Stimulated activated CD4-positive, alpha-beta T cell treated with anti-CD3 and anti-CD28 coated beads, Interleukin-4, amount 100 ng/mL, for 1 hour (primary cell): ENCODE results near the gene DSP.

ENCODE experiments used
- DNase-seq: peaks from one replicate; pipeline ENCODE4 v3.0.0-alpha.2; 2020

Gene DSP, protein sequence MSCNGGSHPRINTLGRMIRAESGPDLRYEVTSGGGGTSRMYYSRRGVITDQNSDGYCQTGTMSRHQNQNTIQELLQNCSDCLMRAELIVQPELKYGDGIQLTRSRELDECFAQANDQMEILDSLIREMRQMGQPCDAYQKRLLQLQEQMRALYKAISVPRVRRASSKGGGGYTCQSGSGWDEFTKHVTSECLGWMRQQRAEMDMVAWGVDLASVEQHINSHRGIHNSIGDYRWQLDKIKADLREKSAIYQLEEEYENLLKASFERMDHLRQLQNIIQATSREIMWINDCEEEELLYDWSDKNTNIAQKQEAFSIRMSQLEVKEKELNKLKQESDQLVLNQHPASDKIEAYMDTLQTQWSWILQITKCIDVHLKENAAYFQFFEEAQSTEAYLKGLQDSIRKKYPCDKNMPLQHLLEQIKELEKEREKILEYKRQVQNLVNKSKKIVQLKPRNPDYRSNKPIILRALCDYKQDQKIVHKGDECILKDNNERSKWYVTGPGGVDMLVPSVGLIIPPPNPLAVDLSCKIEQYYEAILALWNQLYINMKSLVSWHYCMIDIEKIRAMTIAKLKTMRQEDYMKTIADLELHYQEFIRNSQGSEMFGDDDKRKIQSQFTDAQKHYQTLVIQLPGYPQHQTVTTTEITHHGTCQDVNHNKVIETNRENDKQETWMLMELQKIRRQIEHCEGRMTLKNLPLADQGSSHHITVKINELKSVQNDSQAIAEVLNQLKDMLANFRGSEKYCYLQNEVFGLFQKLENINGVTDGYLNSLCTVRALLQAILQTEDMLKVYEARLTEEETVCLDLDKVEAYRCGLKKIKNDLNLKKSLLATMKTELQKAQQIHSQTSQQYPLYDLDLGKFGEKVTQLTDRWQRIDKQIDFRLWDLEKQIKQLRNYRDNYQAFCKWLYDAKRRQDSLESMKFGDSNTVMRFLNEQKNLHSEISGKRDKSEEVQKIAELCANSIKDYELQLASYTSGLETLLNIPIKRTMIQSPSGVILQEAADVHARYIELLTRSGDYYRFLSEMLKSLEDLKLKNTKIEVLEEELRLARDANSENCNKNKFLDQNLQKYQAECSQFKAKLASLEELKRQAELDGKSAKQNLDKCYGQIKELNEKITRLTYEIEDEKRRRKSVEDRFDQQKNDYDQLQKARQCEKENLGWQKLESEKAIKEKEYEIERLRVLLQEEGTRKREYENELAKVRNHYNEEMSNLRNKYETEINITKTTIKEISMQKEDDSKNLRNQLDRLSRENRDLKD (N-terminal part only)

DNA sequence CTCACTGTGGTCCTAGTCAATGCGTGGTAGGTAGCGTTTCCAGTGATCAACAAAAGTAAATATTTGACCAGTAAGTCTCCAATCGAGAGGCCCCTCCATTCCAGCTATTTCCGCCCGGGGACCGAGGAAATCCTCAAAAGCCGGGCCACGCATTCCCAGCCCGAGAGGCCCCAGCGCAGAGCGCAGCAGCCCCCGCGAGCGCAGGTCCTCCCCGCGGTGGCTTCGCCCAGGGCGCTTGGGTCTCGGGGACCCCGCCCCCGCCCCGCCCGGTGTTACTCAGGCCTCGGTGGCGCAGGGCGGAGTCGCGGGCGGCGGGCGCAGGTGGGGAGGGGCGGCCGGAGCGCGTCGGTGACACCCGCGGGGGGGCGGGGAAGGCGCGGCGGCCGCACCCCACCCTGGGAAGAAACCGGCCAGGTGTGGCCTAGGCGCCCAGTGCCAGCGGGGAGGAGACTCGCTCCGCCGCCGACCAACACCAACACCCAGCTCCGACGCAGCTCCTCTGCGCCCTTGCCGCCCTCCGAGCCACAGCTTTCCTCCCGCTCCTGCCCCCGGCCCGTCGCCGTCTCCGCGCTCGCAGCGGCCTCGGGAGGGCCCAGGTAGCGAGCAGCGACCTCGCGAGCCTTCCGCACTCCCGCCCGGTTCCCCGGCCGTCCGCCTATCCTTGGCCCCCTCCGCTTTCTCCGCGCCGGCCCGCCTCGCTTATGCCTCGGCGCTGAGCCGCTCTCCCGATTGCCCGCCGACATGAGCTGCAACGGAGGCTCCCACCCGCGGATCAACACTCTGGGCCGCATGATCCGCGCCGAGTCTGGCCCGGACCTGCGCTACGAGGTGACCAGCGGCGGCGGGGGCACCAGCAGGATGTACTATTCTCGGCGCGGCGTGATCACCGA, at the start of gene DSP:
Gene DSP (plus strand): TSS at position 497 of the 890 bp plus-strand sequence. CDS start 245 bp downstream, at position 742.
- peak; percentile 36 for DNase-seq

DNA sequence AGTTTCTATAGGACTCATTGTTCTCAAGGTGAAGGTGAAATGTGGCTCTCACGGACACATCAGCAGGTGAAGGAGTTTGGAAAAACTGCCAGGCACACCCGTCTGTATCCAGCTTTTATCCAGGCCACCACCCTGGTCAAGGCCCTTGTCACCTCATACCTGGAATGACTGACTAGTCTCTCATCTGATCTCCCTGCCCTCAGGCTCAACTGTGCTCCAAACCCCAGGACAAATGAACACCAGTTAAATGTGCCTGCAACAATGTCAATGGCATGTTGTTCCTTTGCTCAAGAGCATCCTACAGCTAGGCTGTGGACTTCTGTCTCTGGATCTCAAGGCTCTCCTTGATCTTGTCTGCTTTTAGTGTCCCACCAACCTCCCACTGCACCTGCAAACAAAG, 47.6 kb upstream of the DSP start:
- no peak for DNase-seq

DNA sequence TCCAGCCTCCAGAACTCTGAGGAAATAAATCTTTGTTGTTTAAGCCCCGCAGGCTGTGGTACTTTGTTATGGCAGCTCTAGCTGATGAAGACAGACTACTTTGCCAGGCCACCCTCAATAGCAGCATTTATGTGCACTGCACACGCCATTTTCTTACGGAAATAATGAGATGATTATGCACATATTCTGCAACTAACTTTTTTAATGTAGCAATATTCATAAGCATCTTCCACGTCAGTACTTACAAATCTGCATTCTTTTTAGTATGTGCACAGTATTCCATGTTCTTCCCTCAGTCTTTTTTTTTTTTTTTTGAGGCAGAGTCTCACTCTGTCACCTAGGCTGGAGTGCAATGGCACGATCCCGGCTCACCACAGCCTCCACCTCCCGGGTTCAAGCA, 46.8 kb upstream of the DSP start:
- DNase-seq, result no peak

DNA sequence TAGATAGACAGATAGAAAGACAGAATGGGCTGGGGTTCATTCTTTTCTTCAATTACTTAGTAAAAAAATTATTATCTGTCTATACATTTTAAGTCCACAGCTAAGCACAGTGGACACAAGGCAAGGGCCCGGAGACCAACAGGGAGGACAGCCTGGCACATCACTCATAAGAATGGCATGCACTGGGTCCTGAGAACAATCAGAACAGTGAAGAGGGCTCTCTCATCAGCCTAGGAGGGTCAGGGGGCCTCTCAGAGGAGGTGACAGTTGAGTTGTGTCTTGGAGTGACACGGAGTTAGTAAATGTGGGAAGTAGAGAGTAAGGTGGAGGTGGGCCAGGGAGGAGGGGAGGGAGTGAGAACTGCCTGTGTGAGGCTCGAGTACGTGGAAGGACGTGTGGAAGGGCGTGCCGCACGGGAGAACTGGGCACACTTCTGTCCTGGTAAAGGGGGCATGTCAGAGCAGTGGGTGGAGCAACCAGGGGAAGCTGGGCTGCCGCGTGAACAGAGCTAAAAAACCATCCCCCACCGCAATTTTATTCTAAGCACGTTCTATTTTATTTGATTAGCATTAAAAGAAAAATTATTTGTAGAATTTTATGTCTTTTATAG, 45.1 kb upstream of the DSP start:
- DNase-seq, result no peak

DNA sequence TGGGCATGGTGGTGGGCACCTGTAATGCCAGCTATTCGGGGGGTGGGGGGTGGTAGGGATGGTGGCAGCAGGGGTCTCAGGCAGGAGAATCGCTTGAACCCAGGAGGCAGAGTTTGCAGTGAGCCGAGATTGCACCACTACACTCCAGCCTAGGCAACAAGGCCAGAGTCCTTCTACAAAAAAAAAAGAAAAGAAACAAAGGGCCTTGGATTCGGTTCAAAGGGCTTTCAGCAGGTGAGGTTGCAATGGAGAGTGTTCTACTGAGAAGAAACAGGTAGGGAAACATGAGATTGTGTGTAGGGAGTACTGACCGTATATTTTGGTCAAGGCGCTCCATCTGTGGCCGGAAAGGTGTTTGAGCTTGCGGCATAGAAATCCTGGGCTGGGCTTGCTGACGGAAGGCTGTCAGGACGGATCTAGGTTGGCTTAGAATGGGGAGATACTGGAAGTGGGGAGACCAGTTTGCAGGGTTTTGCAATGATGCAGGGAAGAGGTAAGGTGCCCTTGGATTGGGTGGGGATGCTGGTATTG, 40.7 kb upstream of the DSP start:
- no peak for DNase-seq

DNA sequence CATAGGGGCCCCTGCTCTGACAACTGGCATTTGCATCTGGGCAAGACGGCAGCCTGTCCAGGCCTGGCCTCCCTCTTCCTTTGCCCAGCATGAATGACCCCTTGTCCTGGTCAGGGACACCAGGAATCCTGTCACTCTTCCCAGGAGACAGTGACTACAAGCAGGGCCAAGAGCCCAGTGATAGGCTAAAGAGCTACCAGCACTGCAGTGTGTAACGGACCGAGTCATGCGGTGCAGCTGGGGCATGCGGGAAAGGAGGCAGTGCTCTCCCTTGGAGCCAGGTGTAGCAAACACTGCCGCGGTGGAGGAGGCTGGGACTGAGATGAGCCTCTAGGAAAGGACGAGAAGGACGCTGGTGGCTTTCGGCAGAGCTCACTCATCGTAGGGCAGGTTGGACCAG, 38.7 kb upstream of the DSP start:
- no peak for DNase-seq

DNA sequence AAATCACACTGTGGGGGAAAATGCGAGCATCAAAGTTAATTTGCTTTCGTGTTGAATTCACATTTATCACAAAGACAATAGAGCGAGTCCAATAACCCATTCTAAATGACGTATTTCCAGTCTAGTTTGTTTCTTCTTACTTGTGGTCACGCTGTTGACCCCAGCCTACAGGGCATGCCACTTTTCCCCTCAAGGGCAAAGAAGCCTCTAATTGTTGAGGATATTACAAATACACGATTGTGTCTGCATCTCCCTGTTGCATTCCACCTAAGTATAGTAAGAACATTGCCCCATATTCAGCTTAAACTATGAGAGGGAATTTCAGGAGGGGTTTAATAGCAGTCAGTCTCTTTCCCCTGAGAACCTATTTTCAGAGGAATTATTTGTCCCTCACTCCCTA, 37.4 kb upstream of the DSP start:
- DNase-seq, result no peak

DNA sequence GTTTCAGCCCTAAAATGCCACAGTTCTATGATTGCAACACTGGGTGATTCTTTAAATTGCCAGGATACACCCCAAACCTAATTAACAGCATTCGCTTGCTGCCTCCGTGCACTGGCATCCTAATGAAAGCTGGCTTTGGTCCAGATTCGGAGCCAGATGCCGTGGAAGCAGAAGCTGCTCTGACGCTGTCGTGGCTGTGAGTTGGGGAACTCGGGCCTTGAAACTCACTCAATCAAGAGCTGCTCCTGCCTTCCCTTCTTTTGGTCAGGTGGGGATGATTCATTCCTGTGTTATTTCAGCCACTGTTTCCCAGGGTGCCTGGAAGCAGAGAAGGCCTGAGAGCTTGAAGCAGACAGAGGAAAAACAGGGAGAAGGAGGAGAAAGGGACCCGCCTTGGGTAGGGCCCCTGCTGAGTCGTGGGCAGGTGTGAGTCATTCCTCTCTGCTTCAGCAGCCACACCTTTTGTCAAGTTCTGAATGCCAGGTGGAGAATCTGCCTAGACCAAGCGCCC, 36.2 kb upstream of the DSP start:
- DNase-seq, result peak; percentile 8

DNA sequence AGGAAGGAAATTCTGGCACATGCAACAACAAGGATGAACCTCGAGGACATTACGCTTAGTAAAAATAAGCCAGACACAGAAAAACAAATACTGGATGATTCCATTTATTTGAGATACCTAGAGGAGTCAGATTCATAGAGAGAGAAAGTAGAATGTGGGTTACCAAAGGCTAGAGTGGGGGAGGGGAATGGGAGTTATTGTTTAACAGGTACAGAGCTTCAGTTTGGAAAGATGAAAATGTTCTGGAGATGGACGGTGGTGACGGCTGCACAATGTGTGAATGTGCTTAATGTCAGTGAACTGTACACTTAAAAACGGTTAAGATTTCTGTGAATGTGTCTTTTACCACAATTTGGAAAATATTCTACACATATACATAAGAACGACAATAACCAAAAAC, 33.9 kb upstream of the DSP start:
- DNase-seq, result no peak

DNA sequence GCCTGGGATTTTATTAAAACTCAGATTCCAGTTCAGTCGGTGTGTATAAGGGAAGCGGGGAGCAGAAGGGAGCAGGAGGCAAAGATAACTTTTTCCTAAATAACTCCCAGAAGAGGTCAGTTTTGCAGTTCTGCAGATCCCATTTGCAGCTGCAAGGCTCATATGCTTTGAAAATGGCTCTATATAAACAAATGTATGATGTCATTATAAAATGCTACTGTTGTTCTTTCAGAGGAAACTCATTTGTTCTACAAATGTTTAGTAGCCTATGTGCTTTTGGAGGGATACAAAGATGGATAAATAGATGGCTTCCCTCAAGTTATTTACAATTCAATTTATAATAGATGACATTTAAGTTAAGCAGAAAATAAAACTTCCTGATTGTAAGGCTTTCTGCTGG, 29.2 kb upstream of the DSP start:
- DNase-seq, result no peak

DNA sequence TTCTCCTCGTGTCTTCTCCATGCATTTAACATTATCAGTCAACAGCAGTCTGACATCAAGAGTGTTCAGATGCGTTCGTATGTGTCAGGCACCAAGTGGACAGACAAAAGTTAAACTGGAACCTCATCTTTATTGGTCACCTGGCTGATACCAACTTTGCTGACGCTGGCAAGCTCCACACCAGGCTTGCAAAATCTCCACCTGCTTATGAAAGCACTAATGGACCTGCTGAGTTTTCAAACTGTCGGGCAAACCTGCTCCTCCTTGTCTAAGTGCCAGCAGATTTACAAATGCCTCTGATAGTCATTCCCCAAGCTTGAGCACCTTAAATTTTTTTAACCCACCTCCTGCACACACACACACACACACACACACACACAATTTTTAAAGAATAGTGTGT, 27.9 kb upstream of the DSP start:
- no peak for DNase-seq

DNA sequence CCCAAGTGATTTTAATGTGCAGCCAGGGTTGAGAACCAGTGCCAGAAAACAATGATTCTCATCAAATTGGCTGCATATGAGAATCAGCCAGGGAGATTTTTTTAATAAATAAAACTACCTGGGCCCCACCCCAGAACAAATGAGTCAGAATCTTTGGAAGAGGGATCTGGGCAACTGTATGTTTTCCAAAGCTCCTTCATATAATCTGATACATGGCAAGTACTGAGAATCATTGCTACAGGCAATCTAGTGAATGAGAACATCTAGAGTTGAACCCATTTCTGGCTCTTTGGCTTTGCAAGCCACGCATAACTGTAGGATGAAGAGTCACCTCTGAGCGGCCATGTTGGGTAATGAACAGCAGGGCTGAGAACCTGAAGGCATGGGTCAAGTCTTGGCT, 26.1 kb upstream of the DSP start:
- DNase-seq, result no peak

DNA sequence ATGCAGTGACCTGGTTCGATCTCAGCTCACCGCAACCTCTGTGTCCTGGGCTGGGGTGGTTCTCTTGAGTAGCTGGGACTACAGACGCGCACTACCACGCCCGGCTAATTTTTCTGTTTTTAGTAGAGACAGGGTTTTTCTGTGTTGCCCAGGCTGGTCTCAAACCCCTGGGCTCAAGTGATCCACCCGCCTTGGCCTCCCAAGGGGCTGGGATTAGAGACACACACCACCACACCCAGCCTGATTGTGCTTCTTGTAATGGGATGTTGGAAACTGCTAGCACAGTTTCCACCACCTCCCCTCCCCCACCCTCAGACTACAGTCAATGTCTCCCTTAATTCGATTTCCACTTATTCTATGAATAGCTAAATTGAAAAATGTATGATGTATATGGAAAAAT, 22.6 kb upstream of the DSP start:
- DNase-seq, result no peak

DNA sequence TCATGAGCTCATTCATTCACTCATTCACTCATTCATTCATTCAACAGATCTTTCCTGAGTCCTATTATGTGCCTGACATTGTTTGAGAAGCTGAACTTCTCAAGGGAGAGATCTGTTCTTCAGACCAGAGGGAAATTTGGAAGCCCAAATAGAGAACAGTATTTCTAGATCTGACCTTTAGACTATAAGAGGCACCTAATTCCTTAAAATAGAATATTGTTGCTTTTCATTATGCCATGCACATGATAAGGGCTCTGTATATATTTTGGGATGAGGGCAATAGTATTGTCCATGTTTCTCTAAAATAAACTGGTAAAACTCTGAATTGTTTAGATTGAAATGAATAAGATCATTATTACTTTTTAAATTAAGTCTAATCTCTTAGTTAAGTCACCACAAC, 18.6 kb upstream of the DSP start:
- DNase-seq, result no peak

DNA sequence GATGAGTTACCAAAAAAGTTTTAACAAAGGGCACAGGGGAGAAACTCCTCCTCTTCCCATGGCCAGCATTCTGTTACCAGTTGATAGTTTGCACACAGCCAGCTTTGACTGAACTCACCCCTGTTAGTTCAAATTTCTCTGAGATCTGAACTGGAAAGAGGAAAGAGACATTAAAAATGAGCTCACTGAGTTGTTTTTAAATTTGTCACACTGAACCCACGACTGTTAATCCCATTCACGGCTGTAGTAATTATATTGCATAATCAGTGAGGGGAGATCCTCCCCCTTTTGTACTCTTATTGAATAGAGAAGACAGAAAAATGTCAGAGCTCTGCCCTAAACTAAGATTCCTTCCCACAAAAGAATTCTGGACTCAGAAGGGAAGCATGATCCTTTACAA, 17.5 kb upstream of the DSP start:
- no peak for DNase-seq

DNA sequence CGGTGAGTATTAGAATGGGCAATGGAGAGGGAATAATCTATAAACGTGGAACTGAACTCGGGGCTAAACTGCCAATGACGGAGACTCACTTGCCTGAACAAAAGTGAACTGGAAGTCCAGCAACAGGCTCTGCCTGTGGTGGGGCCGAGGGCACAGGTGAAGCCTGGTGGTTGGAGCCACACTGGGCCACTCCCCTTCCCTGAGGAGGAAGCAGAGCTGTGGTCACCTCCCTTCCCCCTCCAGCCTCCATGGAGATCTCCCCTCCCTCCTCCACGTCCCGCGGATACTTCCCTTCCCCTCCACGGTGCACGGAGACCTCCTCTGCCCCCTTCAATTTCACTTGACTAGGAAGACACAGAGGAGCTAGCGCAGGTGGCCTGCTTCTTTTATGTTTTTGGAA, 14.7 kb upstream of the DSP start:
- no peak for DNase-seq

DNA sequence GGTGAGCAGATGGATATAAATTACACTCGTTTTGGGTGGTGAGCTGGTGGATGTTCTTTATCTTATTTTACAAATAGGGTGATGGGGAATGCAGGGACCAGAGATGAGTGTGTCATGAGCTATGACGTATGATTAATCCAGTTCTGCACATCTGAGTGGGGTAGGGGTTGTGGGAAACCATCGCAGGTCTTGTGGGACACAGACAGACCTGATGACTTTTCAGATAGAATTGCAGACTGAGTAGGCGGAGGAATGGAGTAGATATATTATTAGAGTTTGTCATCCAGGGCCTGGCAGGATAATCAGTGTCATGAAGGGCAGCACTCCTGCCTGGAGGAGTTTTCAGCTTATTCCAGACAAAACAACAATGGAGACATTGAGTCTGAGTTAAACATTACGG, 12.9 kb upstream of the DSP start:
- no peak for DNase-seq

DNA sequence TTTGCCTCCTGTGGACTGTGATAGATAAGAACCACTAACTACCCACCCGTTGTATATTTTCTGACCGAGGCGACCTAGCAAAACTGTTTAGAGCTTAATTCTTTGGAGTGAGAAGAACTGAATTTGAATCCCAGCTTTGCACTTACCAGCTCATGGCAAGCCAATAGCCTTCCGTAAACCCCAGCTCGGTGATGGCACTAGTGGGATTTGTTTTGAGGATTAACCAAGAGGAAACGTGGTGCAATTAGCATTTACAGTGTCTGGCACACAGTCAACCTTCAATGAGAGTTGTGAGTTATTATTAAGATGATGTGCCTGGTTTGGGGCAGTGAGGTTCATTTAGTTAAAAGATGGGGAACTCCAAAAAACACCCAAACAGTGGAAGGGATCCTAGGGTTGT, 12.3 kb upstream of the DSP start:
- no peak for DNase-seq

DNA sequence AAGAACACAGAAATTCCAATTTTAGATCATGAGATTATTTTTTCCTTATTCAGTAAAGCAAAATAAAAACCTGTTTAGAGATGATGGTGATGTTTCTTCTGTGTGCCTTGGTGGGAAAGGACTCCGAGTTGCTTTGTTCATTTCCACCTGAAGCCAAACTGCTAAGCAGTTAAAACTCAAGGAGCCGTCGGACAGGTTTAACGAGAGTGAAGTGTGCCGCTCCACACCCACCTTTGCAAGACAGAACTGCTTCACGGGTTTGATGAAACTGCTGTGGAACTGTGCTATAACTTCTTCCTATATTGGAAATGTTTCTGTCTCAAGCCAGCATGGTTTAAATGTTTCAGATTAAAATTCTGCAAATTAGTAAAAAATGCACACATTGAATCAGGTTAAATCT, 9.2 kb upstream of the DSP start:
- DNase-seq, result no peak

DNA sequence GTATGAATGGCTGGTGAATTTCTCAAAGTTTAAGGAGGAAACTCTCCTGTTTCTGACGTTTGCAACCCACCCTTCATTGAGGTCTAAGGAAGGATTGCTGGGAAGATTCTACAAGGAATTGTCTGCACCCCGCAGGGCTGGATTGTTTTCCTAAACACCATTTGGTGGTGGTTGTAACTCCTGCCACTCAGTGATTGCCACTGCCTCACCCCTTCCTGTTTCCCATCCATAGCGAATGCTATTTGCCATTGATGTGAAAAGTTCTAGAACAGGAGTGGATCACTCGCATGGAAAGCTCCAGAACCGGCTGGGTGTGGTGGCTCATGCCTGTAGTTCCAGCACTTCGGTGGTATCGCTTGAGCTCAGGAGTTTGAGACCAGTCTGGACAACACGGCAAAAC, 8.7 kb upstream of the DSP start:
- DNase-seq, result no peak

DNA sequence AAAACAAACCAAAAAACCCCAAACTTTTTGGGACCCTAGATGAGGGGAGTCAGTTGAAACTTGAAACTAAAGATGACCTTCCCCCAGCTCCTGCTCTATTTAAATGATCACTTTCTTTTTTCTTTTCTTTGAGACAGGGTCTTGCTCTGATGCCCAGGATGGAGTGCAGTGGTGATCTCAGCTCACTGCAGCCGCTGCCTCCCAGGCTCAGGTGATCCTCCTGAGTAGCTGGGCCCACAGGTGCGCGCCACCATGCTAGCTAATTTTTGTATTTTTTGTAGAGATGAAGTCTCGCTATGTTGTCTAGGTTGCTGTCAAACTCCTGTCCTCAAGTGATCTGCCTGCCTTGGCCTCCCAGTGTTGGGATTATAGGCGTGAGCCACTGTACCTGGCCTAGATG, 7.3 kb upstream of the DSP start:
- no peak for DNase-seq

DNA sequence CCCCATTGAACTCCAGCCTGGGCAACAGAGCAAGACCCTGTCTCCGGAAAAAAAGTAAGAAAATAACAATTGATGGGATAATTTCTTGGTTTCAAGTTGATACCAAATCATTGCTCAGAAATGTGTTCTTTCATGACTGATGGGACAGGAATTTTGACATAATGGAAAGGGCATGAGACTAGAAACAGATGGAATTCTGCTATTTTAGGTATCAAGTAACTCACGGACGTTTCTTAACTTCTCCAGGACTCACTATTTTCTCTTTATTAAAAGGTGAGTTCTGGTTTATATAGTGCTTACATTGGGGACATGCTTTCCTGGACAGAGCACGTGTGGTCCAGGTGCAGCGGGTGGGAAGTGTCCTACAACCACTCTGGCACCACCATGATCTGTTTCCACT, 6.0 kb upstream of the DSP start:
- no peak for DNase-seq
